Heart left ventricle (tissue), 16 donors: ENCODE measurements around the gene VGF. TPM values are rescaled to one million over a fixed set of nuclear protein-coding genes. Genes with fewer than 3 reads are reported as not detected.
"Not testable (repeated sequence)": the region's sequence is repeated elsewhere in the genome, so short reads cannot be mapped to it uniquely, and the experiment has no call there.

ENCODE experiments used
- ATAC-seq, 4 donors: fragments of 200-7000 bp; cut with Tn5 transposase; one replicate each; pipeline ENCODE4 v1.9.1; 2020 to 2022; ENCODE audit warnings: moderate library complexity in 4 of 4, mild to moderate bottlenecking in 3 of 4, moderate number of reproducible peaks in 1 of 4
- DNase-seq, 5 donors: peaks; one replicate each; pipeline ENCODE4 v3.0.0-alpha.2; 2020
- H3K27ac ChIP-seq, 12 donors: fragments of 200-600 bp; sonication (generic) in 4 of 12; one replicate each; pipeline versions ENCODE4 v1.5.0 to v1.8.0; 2016 to 2022; ENCODE audit warnings: mild to moderate bottlenecking in 2 of 12
- H3K27me3 ChIP-seq, 9 donors: fragments of 200-600 bp; sonication (generic) in 2 of 9; one replicate each; pipeline versions ENCODE4 v1.5.1 to v1.8.0; 2016 to 2022; ENCODE audit warnings: mild to moderate bottlenecking in 3 of 9
- H3K36me3 ChIP-seq, 9 donors: fragments of 200-600 bp; sonication (generic) in 2 of 9; one replicate each; pipeline versions ENCODE4 v1.5.0 to v1.8.0; 2018 to 2022; ENCODE audit warnings: mild to moderate bottlenecking in 2 of 9
- H3K4me1 ChIP-seq, 12 donors: fragments of 200-600 bp; sonication (generic) in 4 of 12; one replicate each; pipeline versions ENCODE4 v1.5.0 to v1.8.0; 2016 to 2022; ENCODE audit warnings: mild to moderate bottlenecking in 3 of 12
- H3K4me3 ChIP-seq, 12 donors: fragments of 200-600 bp; sonication (generic) in 4 of 12; one replicate each; pipeline versions ENCODE4 v1.5.0 to v1.8.0; 2017 to 2022; ENCODE audit warnings: mild to moderate bottlenecking in 9 of 12, moderate library complexity in 4 of 12
- H3K9me3 ChIP-seq, 12 donors: fragments of 200-600 bp; sonication (generic) in 4 of 12; one replicate each; pipeline versions ENCODE4 v1.5.0 to v1.8.0; 2016 to 2022; ENCODE audit warnings: mild to moderate bottlenecking in 1 of 12
- POLR2A ChIP-seq, 2 donors: fragments of 450-650 bp; IDR thresholded peaks; one replicate each; pipeline ENCODE4 v1.6.1; 2017; ENCODE audit warnings: antibody characterized with exemption in 2 of 2, mild to moderate bottlenecking in 2 of 2, moderate library complexity in 2 of 2
- WGBS, 4 donors: extraction: QIAGEN DNeasy Blood & Tissue Kit in 2 of 4; methylation state at CpG; one replicate each; pipeline versions ENCODE4 v1.1.5 to v1.1.7; 2013 to 2018; 5-methylcytosine and 5-hydroxymethylcytosine counted together
- intact Hi-C, 10 donors: fragments of 100-400 bp; cut with DNase I; formaldehyde crosslinking; loops; one replicate each; pipeline versions ENCODE4 v1.11.1 to v1.14.2; 2022
- polyA plus RNA-seq, 2 donors: library from polyadenylated mRNA; stranded (reverse); fragments of 200-250 nt; gene quantifications; one replicate each; pipeline ENCODE4 v1.2.3, GENCODE V29; 2013
- total RNA-seq, 9 donors: library from RNA; depleted of rRNA in 2 of 9; stranded (reverse); fragments of >200 nt in 2 of 9; fragmentation: NEBNext Ultra II Directional in 3 of 9; extraction: Animal tissue kit (Norgen Biotek cat#: 25700) in 3 of 9; gene quantifications; one replicate each; pipeline versions ENCODE4 v1.1.0 to v1.2.4, GENCODE V29; 2016 to 2023
- TF ChIP-seq, protein P1 (sequence below), 12 donors: fragments of 200-600 bp; sonication (generic) in 4 of 12; IDR thresholded peaks; one replicate each; pipeline versions ENCODE4 v1.5.0 to v1.8.0; 2018 to 2022; ENCODE audit warnings: antibody characterized with exemption in 12 of 12, mild to moderate bottlenecking in 5 of 12
- donor health status: ischemic (EF 13 %, LVEDD 7.1; RV severe dilation, severe dysfunction).
- donor health status: healthy with polysubstance abuse.
- donor health status: DM: no; HTN: yes; CAD: no.
- donor health status: DM: no; HTN: no; CAD: no.
- donor health status: ischemic (EF 25% LVEDD 6.9; RV normal size, moderate dysfunction).
- donor health status: ischemic (EF 25% LVEDD 5.7; RV mildly dilated, moderate dysfunction).
- donor health status: healthy.
- donor health status: DM: yes; HTN: yes; CAD: no.
- donor health status: ischemic (EF 35%, LVEDD 5.7; RV mildly dilated, moderate dysfunction).
- donor health status: nonischemic (EF 11% LVEDD 7.7; RV severe dilation, severe dysfunction).
- donor health status: DM: yes; HTN: yes; CAD: no.
- donor health status: PGD.
- donor health status: ischemic (EF 29% LVEDD 5.4; RV normal size, mild dysfunction).
- donor health status: nonischemic (EF 23%, LVEDD 6.1; RV moderate dilation, normal function).

Gene VGF
- total and polyA plus RNA-seq, 11 donors = 0.09 to 0.19 (median 0.14) TPM; not detected in 8

- intact Hi-C loops = no loop called here
- Histone ChIP-seq H3K4me1 (peaks cover 0 to 5% (median 0%) of the 10 kb centered on the region in 12 donors), H3K4me3 (no peak overlapping the region), H3K9me3 (no peaks in the 10 kb centered on the region), H3K27ac (no peak overlapping the region), H3K27me3 (no peaks in the 10 kb centered on the region), H3K36me3 (peaks cover 0 to 80% (median 60%) of the 10 kb centered on the region in 9 donors)
- no peak for ATAC-seq
- TF ChIP-seq POLR2A (IDR thresholded peaks at IDR 0.05) = no peak
- TF ChIP-seq, protein P1, sequence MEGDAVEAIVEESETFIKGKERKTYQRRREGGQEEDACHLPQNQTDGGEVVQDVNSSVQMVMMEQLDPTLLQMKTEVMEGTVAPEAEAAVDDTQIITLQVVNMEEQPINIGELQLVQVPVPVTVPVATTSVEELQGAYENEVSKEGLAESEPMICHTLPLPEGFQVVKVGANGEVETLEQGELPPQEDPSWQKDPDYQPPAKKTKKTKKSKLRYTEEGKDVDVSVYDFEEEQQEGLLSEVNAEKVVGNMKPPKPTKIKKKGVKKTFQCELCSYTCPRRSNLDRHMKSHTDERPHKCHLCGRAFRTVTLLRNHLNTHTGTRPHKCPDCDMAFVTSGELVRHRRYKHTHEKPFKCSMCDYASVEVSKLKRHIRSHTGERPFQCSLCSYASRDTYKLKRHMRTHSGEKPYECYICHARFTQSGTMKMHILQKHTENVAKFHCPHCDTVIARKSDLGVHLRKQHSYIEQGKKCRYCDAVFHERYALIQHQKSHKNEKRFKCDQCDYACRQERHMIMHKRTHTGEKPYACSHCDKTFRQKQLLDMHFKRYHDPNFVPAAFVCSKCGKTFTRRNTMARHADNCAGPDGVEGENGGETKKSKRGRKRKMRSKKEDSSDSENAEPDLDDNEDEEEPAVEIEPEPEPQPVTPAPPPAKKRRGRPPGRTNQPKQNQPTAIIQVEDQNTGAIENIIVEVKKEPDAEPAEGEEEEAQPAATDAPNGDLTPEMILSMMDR (IDR thresholded peaks at IDR 0.05) = no peak
- 92 to 98% (median 94%) methylated on average over 14 of the region's 14 CpGs for WGBS, 4 donors
- DNase-seq = no peak
These were observed 43.4 kb upstream of the VGF start for GRCh38 chr7:101208794-101209193.

DNA sequence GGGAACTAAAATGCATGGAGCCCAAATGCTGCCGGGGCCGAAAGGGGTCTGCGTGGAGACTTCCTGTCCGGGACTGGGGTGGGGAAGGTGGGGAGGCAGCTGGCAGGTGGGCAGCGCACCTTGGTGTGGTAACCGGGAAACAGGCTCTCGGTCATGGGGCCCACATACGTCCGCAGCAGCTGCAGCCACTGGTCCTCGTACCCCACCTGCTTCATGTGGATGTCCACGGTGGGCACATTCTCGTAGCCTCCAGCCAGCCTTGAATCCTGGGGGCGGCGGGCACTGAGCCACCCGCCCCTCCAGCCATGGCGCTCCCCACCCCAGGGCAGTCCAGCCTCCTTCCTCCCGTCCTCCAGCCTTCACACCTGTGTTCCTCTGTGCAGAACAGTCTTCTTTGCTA is 42.1 kb upstream of the VGF start:
- TF ChIP-seq, protein P1 (IDR thresholded peaks at IDR 0.05) = no peak
- TF ChIP-seq POLR2A (IDR thresholded peaks at IDR 0.05) = no peak
- no peak for ATAC-seq
- peaks cover 0 to 66% (median 46%) of the 10 kb centered on the region in 9 donors for H3K36me3 ChIP-seq
- peaks cover 0 to 5% (median 0%) of the 10 kb centered on the region in 12 donors for H3K4me1 ChIP-seq
- 90 to 94% (median 93%) methylated on average over 7 to 17 of the region's 17 CpGs for WGBS, 4 donors
- H3K27me3 ChIP-seq = peaks cover 0 to 13% (median 7%) of the 10 kb centered on the region in 9 donors
- no peak for DNase-seq
- no peak overlapping the region for H3K4me3 ChIP-seq
- no peak overlapping the region for H3K27ac ChIP-seq
- intact Hi-C loops = no loop called here
- no peaks in the 10 kb centered on the region for H3K9me3 ChIP-seq

DNA sequence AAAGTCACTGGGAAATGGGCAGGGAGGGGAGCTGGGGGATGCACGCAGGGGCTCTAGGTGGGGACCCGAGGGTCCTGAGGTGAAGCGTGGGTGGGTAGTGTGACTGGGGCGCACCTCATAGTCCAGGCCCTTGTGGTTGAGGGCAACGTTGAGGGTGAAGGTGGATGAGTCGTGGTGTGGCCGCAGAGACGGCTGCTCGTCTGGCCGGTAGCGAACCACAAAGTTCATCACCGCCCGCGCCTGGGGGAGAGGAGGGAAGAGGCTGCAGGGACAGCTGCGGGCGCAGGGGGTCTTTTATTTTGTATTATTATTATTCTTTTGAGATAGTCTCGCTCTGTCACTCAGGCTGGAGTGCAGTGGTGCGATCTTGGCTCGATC is 41.3 kb upstream of the VGF start:
- TF ChIP-seq, protein P1 (IDR thresholded peaks at IDR 0.05) = no peak
- no peak for TF ChIP-seq POLR2A (IDR thresholded peaks at IDR 0.05)
- Histone ChIP-seq H3K4me1 (peaks cover 0 to 12% (median 6%) of the 10 kb centered on the region in 12 donors), H3K36me3 (peaks cover 0 to 58% (median 38%) of the 10 kb centered on the region in 9 donors), H3K9me3 (no peaks in the 10 kb centered on the region), H3K27ac (no peak overlapping the region), H3K27me3 (peaks cover 8 to 21% (median 15%) of the 10 kb centered on the region in 9 donors), H3K4me3 (no peak overlapping the region)
- DNase-seq = no peak
- WGBS, 4 donors = 90 to 94% (median 92%) methylated on average over 19 of the region's 19 CpGs
- ATAC-seq = no peak
- intact Hi-C loops = no loop called here

- ATAC-seq = no peak
- 82 to 86% (median 86%) methylated on average over 32 of the region's 32 CpGs for WGBS, 4 donors
These were observed 40.7 kb upstream of the VGF start for GRCh38 chr7:101205901-101206664.

GRCh38 chr7:101203740-101204738 is 38.7 kb upstream of the VGF start:
- Histone ChIP-seq H3K36me3 (peaks cover 0 to 32% (median 15%) of the 10 kb centered on the region in 9 donors), H3K4me1 (peaks cover 0 to 13% (median 8%) of the 10 kb centered on the region in 12 donors), H3K4me3 (peak overlapping the region in 1 of 12 donors; percentile 8), H3K27me3 (peaks cover 16 to 47% (median 32%) of the 10 kb centered on the region in 9 donors)
- H3K27ac ChIP-seq, H3K9me3 ChIP-seq, DNase-seq, ATAC-seq: not testable (repeated sequence)
- intact Hi-C loops = loop anchor here in 1 of 10 donors (5.0 kb wide), 1 partner anchor 73 kb away; no protein-coding TSS in a partner anchor
- WGBS, 4 donors = 57 to 65% (median 60%) methylated on average over 22 of the region's 22 CpGs

More at GRCh38 chr7:101205901-101206664, 40.7 kb upstream of the VGF start:
- no peak for DNase-seq
- intact Hi-C loops = no loop called here
- Histone ChIP-seq H3K9me3 (no peaks in the 10 kb centered on the region), H3K36me3 (peaks cover 0 to 53% (median 33%) of the 10 kb centered on the region in 9 donors), H3K4me1 (peaks cover 0 to 13% (median 8%) of the 10 kb centered on the region in 12 donors), H3K4me3 (no peak overlapping the region), H3K27me3 (peaks cover 13 to 27% (median 20%) of the 10 kb centered on the region in 9 donors), H3K27ac (no peak overlapping the region)
- TF ChIP-seq, protein P1 (IDR thresholded peaks at IDR 0.05) = no peak
- no peak for TF ChIP-seq POLR2A (IDR thresholded peaks at IDR 0.05)
